Thoracic aorta (tissue), 2 donors: ENCODE results near the gene POLA1. TPM values are rescaled to one million over a fixed set of nuclear protein-coding genes. Genes with fewer than 3 reads are reported as not detected.

Source experiments
- ATAC-seq: fragments of 150-250 bp; one replicate; pipeline ENCODE4 v1.8.0; 2017; ENCODE audit warnings: low read depth; ENCODE audit not compliant: insufficient number of reproducible peaks, low FRiP score
- DNase-seq: peaks from one replicate; pipeline ENCODE4 v3.0.0-alpha.2; 2020; ENCODE audit warnings: low spot score
- H3K27ac ChIP-seq, 2 donors: fragments of 200-600 bp; sonication (generic); 1 replicate in 1 of 2; 2 replicates in 1 of 2; pipeline ENCODE4 v1.5.1; 2016; ENCODE audit warnings: mild to moderate bottlenecking in 2 of 2, moderate library complexity in 2 of 2
- H3K27me3 ChIP-seq: fragments of 200-600 bp; sonication (generic); replicated peaks from 2 replicates; pipeline ENCODE4 v1.6.0; 2016; ENCODE audit warnings: mild to moderate bottlenecking; ENCODE audit not compliant: insufficient read depth
- H3K36me3 ChIP-seq: fragments of 200-600 bp; sonication (generic); one replicate; pipeline ENCODE4 v1.5.1; 2016
- H3K4me1 ChIP-seq, 2 donors: fragments of 200-600 bp; sonication (generic); 1 replicate in 1 of 2; 2 replicates in 1 of 2; pipeline versions ENCODE4 v1.5.1 to v1.6.0; 2016; ENCODE audit warnings: low read depth in 2 of 2, mild to moderate bottlenecking in 1 of 2; ENCODE audit not compliant: control insufficient read depth in 1 of 2
- H3K4me3 ChIP-seq: fragments of 200-600 bp; sonication (generic); 2 replicates; pipeline ENCODE4 v1.5.1; 2016; ENCODE audit warnings: mild to moderate bottlenecking
- H3K9me3 ChIP-seq: fragments of 200-600 bp; sonication (generic); 2 replicates; pipeline ENCODE4 v1.5.1; 2016
- CTCF ChIP-seq: fragments of 200-600 bp; sonication (generic); IDR thresholded peaks from one replicate; pipeline ENCODE4 v1.5.1; 2019; ENCODE audit warnings: antibody characterized with exemption
- total RNA-seq, 2 donors: library from RNA; depleted of rRNA; stranded (reverse); fragments of >200 nt; gene quantifications; one replicate each; pipeline versions ENCODE4 v1.1.0 to v1.2.3, GENCODE V29; 2016

Gene POLA1
- total RNA-seq, 2 donors from 2014 or later, result 11.6 to 20.6 TPM

DNA sequence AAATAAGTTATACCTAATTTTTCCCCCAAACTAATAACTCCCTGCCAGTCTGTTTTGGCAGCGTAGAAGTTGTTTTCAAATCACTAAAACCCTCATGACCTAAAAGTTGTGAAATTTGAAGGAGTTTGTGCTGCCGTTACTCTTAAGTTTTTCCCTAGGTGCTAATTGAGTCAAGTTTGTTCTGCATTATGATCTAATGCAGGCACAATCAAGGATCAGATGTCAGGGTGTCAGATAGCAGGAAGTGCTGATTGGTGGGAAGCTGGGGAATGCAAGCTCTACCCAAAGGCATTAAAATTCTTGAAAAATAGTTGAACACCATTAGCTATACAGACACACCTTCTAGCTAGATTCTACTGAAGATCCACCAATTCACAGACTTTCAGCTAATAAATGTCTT, 270.1 kb downstream of the POLA1 start:
- H3K27me3 ChIP-seq, result no peaks in the 10 kb centered on the region
- H3K4me3 ChIP-seq, result no peak overlapping the region
- DNase-seq (no peak), ATAC-seq (no peak)
- H3K4me1 ChIP-seq, result no peaks in the 10 kb centered on the region
- H3K9me3 ChIP-seq, result no peaks in the 10 kb centered on the region
- no peak for TF ChIP-seq CTCF
- H3K36me3 ChIP-seq, result no peaks in the 10 kb centered on the region
- H3K27ac ChIP-seq, result no peak overlapping the region

DNA sequence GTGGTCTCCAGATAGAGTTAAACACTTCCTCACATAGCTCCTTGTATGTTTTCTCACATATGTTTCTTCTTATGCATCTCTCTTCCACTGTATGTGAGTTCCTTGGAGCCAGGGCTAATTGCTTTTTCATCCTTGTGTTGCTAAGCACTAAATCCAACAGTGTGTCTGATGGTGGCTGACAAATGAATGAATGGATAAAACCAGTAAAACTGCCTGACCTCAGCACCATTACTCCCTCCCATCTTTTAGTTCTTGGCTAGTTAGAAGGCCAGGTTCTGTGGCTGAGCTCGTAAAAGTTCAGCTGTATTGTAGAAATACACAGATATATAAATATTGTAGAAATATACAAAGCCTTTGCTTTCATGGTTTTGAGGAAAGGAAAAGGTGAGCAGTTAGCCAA, 271.7 kb downstream of the POLA1 start:
- no peak for TF ChIP-seq CTCF
- H3K4me3 ChIP-seq, result no peak overlapping the region
- DNase-seq (no peak), ATAC-seq (no peak)
- no peaks in the 10 kb centered on the region for H3K4me1 ChIP-seq
- no peak overlapping the region for H3K27ac ChIP-seq
- H3K36me3 ChIP-seq, result no peaks in the 10 kb centered on the region
- H3K9me3 ChIP-seq, result no peaks in the 10 kb centered on the region
- H3K27me3 ChIP-seq, result no peaks in the 10 kb centered on the region

- no peak for ATAC-seq
- H3K4me1 ChIP-seq, result no peaks in the 10 kb centered on the region
- no peak for TF ChIP-seq CTCF
- H3K27me3 ChIP-seq, result no peaks in the 10 kb centered on the region
- DNase-seq, result no peak
- H3K4me3 ChIP-seq, result no peak overlapping the region
- no peaks in the 10 kb centered on the region for H3K9me3 ChIP-seq
- H3K36me3 ChIP-seq, result no peaks in the 10 kb centered on the region
- H3K27ac ChIP-seq, result no peak overlapping the region
Observed at GRCh38 chrX:24969812-24970211, 276.1 kb downstream of the POLA1 start.

- no peaks in the 10 kb centered on the region for H3K9me3 ChIP-seq
- ATAC-seq, result no peak
- no peak overlapping the region for H3K4me3 ChIP-seq
- no peaks in the 10 kb centered on the region for H3K27me3 ChIP-seq
- H3K36me3 ChIP-seq, result no peaks in the 10 kb centered on the region
- TF ChIP-seq CTCF, result no peak
- DNase-seq, result no peak
- H3K27ac ChIP-seq, result no peak overlapping the region
- H3K4me1 ChIP-seq, result no peaks in the 10 kb centered on the region
Observed at GRCh38 chrX:24979081-24979480, 285.4 kb downstream of the POLA1 start.

- Histone ChIP-seq H3K36me3 (no peaks in the 10 kb centered on the region), H3K9me3 (no peaks in the 10 kb centered on the region), H3K4me1 (no peaks in the 10 kb centered on the region), H3K4me3 (no peak overlapping the region), H3K27me3 (no peaks in the 10 kb centered on the region), H3K27ac (no peak overlapping the region)
- TF ChIP-seq CTCF, result no peak
- ATAC-seq (no peak), DNase-seq (no peak)
Observed at GRCh38 chrX:24981030-24981429, 287.3 kb downstream of the POLA1 start.
